Brain microvascular endothelial cell (primary cell): ENCODE measurements around the gene LRBA.

Experiments used
- DNase-seq: peaks from one replicate; pipeline ENCODE4 v3.0.0-alpha.2; 2020
- H3K27ac ChIP-seq: fragments of 250-450 bp; sonication (Bioruptor Pico); 2 replicates; pipeline ENCODE4 v1.5.1; 2020; ENCODE audit warnings: mild to moderate bottlenecking, moderate library complexity
- H3K27me3 ChIP-seq: fragments of 250-450 bp; sonication (Bioruptor Pico); replicated peaks from 2 replicates; pipeline ENCODE4 v1.5.1; 2020; ENCODE audit warnings: mild to moderate bottlenecking
- H3K36me3 ChIP-seq: fragments of 250-450 bp; sonication (Bioruptor Pico); replicated peaks from 2 replicates; pipeline ENCODE4 v1.5.1; 2020; ENCODE audit warnings: mild to moderate bottlenecking
- H3K4me3 ChIP-seq: 2 replicates; pipeline ENCODE4 v1.5.1; 2011; ENCODE audit warnings: low read depth, mild to moderate bottlenecking, control low read depth, low read length, moderate library complexity
- in situ Hi-C: cut with HindIII; loops from 2 replicates; pipeline ENCODE4 v1.10.0; 2017; ENCODE audit warnings: low sequenced_read_pairs, low pct_ligation_motif_present
- TF ChIP-seq, protein P1 (sequence below): IDR thresholded peaks from 2 replicates; pipeline ENCODE4 v1.5.1; 2011; ENCODE audit warnings: low read depth, mild to moderate bottlenecking, moderate library complexity, low read length, control low read depth, inconsistent platforms; ENCODE audit errors: missing control alignments

LRBA gene

DNA sequence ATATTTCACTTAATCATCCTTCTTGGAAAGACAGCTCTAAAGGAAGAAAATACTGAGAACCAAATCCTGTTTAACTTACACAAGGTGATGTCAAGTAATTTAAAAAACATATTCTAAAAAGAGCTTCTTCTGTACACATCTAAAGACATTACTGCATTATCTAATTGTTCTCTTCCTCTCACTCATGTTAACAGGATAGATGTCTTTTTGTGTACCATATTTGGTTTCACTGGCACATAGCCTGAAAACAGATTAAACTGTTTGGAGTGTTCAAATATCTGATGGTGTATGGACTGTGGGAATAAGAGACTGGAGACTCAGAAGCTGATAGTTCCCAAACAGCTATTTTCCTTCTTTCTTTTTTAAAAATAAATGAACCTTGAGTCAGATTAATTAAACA is 646.4 kb downstream of the LRBA start:
- DNase-seq = no peak
- H3K27ac ChIP-seq = no peak overlapping the region
- no peaks in the 10 kb centered on the region for H3K36me3 ChIP-seq
- in situ Hi-C loops = no loop called here
- H3K27me3 ChIP-seq = no peaks in the 10 kb centered on the region
- TF ChIP-seq, protein P1, sequence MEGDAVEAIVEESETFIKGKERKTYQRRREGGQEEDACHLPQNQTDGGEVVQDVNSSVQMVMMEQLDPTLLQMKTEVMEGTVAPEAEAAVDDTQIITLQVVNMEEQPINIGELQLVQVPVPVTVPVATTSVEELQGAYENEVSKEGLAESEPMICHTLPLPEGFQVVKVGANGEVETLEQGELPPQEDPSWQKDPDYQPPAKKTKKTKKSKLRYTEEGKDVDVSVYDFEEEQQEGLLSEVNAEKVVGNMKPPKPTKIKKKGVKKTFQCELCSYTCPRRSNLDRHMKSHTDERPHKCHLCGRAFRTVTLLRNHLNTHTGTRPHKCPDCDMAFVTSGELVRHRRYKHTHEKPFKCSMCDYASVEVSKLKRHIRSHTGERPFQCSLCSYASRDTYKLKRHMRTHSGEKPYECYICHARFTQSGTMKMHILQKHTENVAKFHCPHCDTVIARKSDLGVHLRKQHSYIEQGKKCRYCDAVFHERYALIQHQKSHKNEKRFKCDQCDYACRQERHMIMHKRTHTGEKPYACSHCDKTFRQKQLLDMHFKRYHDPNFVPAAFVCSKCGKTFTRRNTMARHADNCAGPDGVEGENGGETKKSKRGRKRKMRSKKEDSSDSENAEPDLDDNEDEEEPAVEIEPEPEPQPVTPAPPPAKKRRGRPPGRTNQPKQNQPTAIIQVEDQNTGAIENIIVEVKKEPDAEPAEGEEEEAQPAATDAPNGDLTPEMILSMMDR = no peak
- no peak overlapping the region for H3K4me3 ChIP-seq

DNA sequence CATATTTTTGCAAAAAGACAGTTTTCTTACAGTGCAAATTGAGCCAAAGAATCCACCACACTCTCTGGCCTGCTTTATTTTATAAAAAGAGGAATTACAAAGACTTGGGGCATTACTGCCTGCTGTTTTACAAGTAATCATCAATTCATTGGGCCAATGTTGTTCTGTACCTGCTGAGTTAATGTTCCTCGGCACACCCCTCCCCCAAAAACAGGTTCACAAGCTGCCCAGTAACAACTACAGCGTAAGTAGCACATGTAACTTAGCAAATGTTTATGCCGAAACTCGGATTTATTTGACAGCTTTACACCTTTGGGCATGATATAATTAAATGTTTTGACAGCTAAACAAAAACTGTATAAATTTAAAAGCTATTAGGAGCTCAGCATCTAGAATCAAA is 647.8 kb downstream of the LRBA start:
- TF ChIP-seq, protein P1 = no peak
- in situ Hi-C loops = no loop called here
- no peaks in the 10 kb centered on the region for H3K27me3 ChIP-seq
- H3K27ac ChIP-seq = no peak overlapping the region
- H3K36me3 ChIP-seq = no peaks in the 10 kb centered on the region
- no peak overlapping the region for H3K4me3 ChIP-seq
- no peak for DNase-seq

DNA sequence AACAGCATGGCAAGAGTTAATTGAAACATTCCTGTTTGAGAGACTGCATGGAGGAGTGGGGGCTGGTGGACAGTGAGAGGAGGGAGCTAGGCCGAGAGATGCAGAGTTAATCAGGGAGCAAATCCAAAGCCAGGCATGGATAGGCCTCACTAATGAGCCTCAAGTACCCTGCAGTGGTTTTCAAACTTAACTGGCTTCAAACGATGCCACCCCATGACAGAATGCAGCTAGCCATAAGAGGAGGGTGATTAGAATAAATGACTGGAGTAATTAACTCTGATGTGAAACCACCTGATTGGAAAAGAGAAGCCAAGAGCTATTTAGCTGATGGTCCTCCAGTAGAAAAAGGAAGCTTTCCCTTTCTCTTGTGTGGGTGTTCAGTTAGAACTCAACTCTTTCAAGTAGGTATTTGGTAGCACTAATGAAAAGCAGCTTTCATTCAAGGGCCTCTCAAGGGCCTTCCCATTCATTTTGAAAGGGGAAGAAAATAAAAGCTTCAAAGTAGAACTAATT is 648.5 kb downstream of the LRBA start:
- Histone ChIP-seq H3K27me3 (no peaks in the 10 kb centered on the region), H3K4me3 (no peak overlapping the region), H3K27ac (no peak overlapping the region), H3K36me3 (no peaks in the 10 kb centered on the region)
- in situ Hi-C loops = no loop called here
- DNase-seq = no peak
- TF ChIP-seq, protein P1 = no peak

DNA sequence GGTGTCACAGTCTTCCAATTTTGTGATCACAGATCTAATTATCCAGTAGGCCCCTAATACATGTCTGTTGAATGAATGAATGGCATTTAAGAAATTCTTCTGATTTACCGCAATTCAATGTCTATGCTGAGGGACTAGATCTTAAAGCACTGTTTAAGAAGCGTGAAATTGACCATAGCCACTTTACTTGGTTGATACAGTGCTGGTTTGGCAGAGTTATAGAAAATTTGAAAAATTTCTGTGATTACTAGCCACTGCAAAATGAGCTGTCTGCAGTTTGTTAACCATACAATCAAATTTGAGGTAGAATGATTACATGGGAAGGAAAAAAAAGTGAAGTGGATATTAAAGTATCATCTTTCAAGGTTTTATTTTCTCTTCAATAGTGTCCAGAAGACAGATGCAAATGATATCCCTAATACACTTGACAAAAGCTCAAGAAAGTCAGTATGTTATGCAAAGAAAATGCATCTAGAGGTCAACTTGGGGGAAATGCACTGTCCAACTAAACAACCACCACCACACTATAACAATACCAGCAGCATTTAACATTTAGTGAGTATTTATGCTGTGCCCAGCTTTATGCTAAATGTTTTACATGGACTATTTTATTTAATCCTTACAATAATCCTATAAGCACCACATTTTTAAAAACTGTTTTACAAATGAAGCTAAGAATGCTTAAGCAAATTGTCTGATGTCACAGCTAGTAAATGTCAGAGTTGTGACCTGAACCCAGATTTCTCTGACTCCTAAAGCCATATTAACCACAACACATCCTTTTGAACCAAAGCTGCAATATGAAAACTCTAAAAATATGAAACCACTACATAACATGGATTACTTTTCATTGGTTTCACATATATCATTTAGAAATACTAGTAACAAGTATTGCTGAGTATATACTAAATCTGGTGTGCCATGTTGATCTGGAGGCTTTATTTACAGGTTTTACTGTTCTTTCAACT is 651.1 kb downstream of the LRBA start:
- Histone ChIP-seq H3K36me3 (no peaks in the 10 kb centered on the region), H3K27me3 (no peaks in the 10 kb centered on the region), H3K4me3 (no peak overlapping the region), H3K27ac (no peak overlapping the region)
- in situ Hi-C loops = no loop called here
- TF ChIP-seq, protein P1 = no peak
- DNase-seq = no peak

DNA sequence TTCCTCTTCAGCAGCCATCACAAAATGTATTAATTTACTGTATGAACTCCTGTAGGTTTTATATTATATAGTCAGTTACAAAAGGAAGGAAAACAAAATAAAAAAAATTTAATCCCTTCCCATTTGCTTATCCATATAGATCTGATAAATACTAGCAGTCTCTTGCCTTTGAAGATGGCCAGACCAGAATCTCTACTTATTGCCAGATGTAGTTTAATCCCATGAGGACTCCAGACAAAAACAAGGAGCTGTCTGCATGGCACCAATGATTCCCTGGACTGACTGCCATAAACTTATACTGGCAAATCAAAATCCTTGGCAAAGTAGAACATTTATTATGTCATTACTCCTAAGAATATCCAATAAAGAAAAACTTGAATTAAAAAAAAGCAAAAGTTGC is 656.4 kb downstream of the LRBA start:
- Histone ChIP-seq H3K36me3 (no peaks in the 10 kb centered on the region), H3K27ac (no peak overlapping the region), H3K4me3 (no peak overlapping the region), H3K27me3 (no peaks in the 10 kb centered on the region)
- DNase-seq = no peak
- TF ChIP-seq, protein P1 = no peak
- in situ Hi-C loops = no loop called here
